ENCODE measurements around the gene FBXW11.
"Not testable (repeated sequence)": the region's sequence is repeated elsewhere in the genome, so short reads cannot be mapped to it uniquely, and the experiment has no call there.

The FBXW11 gene

GRCh38 chr5:171946000-171946781, 60.2 kb downstream of the FBXW11 start:
- no peak for DNase-seq

GRCh38 chr5:171945476-171945875, 61.0 kb downstream of the FBXW11 start:
- no peak for DNase-seq

GRCh38 chr5:171945066-171945465, 61.4 kb downstream of the FBXW11 start:
- no peak for DNase-seq

- not testable (repeated sequence) for DNase-seq
Measured at GRCh38 chr5:171942112-171942516, 64.3 kb downstream of the FBXW11 start.

- not testable (repeated sequence) for DNase-seq
Measured at GRCh38 chr5:171941675-171942074, 64.8 kb downstream of the FBXW11 start.

DNA sequence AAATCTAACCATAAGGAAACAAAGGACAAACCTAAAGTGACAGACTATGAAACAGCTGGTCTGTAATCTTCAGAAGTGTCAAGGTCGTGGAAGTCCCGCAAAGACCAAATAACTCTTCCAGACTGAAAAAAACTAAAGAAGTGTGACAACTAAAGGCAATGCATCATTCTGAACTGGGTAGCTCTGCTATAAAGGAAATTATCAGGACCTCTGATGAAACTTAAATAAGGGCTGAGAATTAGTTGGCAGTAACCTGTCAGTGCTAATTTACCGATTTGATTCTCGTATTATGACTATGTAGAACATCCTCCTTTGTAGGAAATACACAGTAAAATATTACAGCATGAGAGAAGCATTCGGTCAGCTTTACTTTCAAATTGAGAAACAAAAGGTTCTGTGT, 65.2 kb downstream of the FBXW11 start:
- DNase-seq: not testable (repeated sequence)

DNA sequence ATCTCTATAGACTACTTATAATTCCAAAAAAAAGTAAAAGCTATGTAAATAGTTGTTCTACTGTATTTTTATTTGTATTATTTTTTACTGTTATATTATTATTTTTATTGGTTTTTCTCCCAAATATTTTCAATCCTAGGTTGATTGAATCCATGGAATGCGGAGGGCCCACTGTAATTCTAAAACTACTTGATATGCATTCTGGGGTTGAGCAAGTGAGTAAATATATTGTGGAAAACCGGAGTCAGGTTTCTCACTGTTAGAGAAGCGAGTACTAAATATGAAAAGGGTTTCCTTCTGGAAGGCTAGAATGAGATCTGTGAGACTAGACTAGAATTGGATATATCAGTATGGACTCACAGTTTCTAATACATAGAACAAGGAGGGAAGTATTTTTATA, 66.5 kb downstream of the FBXW11 start:
- DNase-seq: no peak

DNA sequence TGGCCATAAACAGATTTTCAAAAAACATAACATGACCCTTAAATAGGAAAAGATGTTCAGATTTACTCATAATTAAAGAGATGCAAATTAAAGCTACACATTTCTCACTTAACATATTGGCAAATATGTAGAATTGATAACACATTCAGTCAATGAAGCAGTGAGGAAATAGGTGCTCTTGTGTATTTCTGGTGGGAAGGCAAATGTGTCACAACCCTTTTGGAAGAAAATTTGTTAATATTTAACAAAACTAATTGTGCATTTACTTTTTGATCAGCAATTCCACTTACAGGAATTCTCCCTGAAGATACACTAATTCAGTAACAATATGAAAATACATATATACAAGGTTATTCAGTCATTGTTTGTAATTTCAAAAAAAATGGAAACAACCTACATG, 68.1 kb downstream of the FBXW11 start:
- DNase-seq: no peak

- DNase-seq: no peak
Measured at GRCh38 chr5:171937351-171937750, 69.1 kb downstream of the FBXW11 start.

GRCh38 chr5:171934586-171934985, 71.9 kb downstream of the FBXW11 start:
- no peak for DNase-seq

GRCh38 chr5:171931163-171931562, 75.3 kb downstream of the FBXW11 start:
- DNase-seq: no peak

DNA sequence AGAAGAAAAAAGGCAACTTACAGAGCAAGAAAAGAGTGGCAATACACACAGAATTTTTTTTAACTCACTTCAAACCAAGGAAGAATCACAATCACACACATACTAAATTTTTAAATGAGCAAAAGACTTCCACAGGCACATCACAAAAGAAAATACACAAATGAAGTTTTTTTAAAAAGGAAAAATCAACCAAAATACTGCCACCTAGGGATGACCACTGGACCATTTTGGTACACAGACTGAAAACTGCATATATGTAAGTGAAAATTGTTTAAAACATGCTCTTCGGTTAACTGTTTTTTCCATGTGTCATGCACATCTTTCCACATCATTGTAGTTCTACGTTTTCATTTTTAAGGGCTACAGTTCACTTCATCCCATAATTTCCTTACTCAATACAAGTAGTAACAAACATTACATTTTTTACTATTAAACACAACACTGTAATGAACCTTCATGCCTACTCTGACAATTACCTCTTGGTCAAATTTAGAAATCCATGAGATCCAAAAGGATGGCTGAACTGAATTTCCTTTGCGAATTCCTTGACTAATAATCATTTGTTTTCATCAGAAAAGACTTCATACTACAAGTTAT, 79.0 kb downstream of the FBXW11 start:
- no peak for DNase-seq

GRCh38 chr5:171926311-171926710, 80.1 kb downstream of the FBXW11 start:
- DNase-seq: no peak

DNA sequence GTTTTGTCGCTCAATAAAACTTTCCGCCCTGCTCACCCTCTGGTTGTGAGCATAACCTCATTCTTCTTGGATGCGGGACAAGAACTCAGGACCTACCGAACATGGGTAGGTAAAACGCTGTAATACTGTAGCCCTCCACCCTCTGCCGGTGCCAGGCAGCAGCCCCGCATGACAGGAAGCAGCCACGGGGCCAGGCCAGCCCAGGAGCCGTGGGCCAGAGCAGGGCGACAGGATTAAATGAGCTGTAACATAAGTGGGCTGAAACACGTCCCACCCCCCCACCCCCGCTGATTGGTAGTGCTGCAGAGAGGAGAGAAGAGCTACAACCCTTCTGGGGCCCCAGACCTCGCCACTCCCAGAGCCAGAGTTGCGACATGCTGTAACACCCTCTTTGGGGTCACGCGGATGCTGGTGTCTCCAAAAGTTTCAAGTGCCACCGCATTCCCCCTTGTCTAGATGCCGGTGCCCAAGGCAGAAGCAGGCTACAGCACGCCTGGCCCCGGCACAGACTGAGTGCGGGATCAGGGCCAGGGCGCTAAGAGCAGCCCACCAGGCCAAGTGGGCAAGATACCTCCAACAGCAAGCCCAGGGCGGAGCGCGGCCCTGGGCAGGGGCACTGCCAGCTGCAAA, 81.8 kb downstream of the FBXW11 start:
- no peak for DNase-seq

- no peak for DNase-seq
Measured at GRCh38 chr5:171920765-171921391, 85.6 kb downstream of the FBXW11 start.

DNA sequence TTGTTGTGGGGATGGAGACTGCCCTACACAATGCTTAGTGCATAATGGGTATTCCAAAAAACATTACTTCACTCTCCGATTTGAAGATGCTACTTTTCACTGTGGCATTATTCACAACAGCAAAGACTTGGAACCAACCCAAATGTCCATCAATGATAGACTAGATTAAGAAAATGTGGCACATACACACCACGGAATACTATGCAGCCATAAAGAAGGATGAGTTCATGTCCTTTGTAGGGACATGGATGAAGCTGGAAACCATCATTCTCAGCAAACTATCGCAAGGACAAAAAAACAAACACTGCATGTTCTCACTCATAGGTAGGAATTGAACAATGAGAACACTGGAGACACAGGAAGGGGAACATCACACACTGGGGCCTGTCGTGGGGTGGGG, 90.7 kb downstream of the FBXW11 start:
- not testable (repeated sequence) for DNase-seq

GRCh38 chr5:171914726-171915338, 91.6 kb downstream of the FBXW11 start:
- DNase-seq: no peak

DNA sequence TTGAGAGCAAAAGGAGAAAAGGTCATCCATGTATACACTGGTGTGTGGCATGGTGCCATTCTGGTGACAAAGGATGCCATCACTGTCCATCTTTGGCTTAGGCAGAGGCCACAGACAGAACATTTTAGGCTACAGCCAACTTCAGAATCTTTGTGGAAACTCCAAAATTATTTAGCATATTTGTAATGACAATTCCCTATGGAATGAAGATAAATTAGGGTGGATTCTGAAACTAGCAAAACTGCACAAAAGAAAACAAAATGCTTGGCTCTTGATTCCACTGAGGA, 92.5 kb downstream of the FBXW11 start:
- no peak for DNase-seq

- no peak for DNase-seq
Measured at GRCh38 chr5:171911152-171911551, 95.3 kb downstream of the FBXW11 start.

DNA sequence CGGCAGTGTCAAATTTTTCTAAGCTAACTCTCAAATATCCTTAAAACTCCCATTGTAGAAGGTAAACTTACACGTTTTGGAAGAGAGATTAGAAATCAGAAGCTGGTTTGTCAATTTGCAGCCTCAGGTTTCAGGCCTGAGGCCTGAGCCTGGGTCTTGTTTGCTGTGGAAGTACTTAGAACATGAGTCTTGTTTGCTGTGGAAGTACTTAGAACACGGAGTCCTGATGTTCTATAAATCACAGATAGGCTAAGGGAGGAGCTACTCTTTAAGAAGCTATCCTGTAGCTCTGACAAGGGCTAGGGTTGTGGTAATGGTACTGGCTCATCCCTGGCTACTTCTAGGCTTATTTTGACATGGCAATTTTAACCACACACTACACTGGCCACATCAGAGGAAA, 97.8 kb downstream of the FBXW11 start:
- no peak for DNase-seq

- DNase-seq: peak; percentile 6
Measured at GRCh38 chr5:171907725-171908343, 98.6 kb downstream of the FBXW11 start.

DNA sequence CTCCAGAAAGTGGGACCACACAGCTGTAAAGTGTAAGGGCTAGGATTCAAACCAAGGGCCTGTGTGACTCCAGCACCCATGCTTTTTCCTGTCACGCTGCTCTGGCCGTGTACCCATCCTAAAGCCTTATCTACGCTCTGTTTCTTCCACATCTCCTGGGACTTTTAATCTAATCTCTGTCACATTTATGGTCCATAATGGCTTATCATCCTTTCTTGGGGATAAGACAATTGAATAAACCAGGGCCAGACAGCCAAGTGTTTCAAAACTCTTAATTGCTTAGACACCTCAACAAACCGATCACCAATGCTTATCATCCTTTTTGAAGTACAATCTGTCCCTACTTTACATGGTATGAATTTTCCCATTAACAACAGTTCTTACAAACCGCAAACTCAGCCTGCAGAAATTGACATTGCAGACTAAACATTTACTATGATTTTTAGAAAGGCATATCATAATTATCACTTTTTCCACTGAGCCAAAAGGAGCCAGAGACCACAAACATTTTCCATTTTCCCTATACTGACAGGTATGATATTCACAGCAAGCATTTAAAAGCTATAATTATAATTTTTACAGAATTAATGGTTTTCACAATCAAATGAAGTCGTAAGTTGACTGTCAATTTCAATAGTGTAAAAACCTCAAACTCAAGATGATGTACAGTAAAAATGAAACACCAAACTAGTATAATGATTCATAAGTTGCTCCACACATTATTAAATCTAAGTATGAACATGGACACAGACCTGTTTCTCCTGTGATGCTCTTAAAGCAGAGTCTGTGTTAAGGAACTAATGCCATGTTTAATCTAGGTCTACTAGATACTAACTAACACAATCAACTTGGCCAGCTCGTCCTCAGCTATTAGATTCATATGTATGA, 99.5 kb downstream of the FBXW11 start:
- DNase-seq: no peak
